Breast epithelium (tissue), 3 donors: ENCODE results near the gene DCLK1.

Source experiments
- CTCF ChIP-seq, 3 donors: fragments of 450-650 bp; IDR thresholded peaks; one replicate each; pipeline ENCODE4 v1.5.1; 2016 to 2017; ENCODE audit warnings: antibody characterized with exemption in 3 of 3, mild to moderate bottlenecking in 3 of 3, moderate library complexity in 3 of 3
- POLR2A ChIP-seq: fragments of 450-650 bp; IDR thresholded peaks from one replicate; pipeline ENCODE4 v1.6.1; 2016; ENCODE audit warnings: antibody characterized with exemption, mild to moderate bottlenecking, moderate library complexity
- POLR2AphosphoS5 ChIP-seq, 3 donors: sonication (generic); formaldehyde crosslinking; IDR thresholded peaks; one replicate each; pipeline ENCODE4 v1.6.1; 2017; ENCODE audit warnings: antibody characterized with exemption in 3 of 3

GRCh38 chr13:35814605-35815011 is 316.6 kb downstream of the DCLK1 start:
- TF ChIP-seq CTCF (IDR thresholded peaks at IDR 0.05) (no peak), POLR2AphosphoS5 (IDR thresholded peaks at IDR 0.05) (no peak), POLR2A (no peak)
